ENCODE results near the gene SIK1.

The SIK1 gene

DNA sequence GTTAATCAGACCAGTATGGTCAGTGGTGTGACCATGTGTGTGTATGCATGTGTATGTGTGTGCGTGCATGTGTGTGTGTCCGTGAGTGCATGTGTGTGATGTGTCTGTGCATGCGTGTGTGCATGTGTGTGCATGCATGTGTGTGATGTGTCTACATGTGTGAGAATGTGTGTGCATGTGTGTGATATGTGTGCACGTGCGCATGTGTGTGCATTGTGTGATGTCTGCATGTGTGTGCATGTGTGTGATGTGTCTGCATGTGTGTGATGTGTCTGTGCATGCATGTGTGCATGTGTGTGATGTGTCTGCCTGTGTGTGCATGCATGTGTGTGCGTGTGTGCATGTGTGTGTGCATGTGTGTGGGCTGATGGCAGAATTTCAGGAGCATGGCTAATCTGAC lies 58.2 kb downstream of the SIK1 start:
- no peak overlapping the region for H3K4me3 ChIP-seq (ENCODE audit: low read length)
- peaks cover 13% of the 10 kb centered on the region for H3K4me1 ChIP-seq (ENCODE audit: control insufficient read depth, insufficient read depth, low read length)
- H3K9me3 ChIP-seq (replicated peaks; ENCODE audit: low read length), result no peaks in the 10 kb centered on the region
- no peak overlapping the region for H3K9ac ChIP-seq (ENCODE audit: low read depth, low read length)
- no peaks in the 10 kb centered on the region for H3K36me3 ChIP-seq (ENCODE audit: insufficient read depth, low read length)
- peaks cover 15% of the 10 kb centered on the region for H3K27me3 ChIP-seq (ENCODE audit: control insufficient read depth, insufficient read depth, low read length)
- no peak overlapping the region for H3K4me2 ChIP-seq (ENCODE audit: low read length)

DNA sequence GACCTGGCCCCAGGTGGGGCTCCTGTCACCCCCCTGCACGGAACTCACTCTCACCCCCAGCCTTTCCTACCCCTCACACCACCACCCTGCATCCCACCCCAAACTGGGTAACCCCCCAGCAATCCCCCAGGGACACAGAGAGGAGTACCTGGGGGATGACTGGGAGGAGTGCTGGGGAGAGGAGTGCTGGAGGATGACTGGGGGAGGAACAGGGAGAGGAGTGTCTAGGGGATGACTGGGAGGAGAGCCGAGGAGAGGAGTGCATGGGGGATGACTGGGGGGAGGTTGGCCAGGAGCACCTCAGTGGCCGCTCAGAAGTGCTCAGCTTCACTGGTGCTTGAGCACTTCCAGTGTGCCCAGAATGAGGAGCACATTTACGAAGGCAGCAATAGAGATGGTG lies 59.1 kb downstream of the SIK1 start:
- no peaks in the 10 kb centered on the region for H3K36me3 ChIP-seq (ENCODE audit: insufficient read depth, low read length)
- H3K4me2 ChIP-seq (ENCODE audit: low read length), result no peak overlapping the region
- H3K4me3 ChIP-seq (ENCODE audit: low read length), result no peak overlapping the region
- peaks cover 15% of the 10 kb centered on the region for H3K27me3 ChIP-seq (ENCODE audit: control insufficient read depth, insufficient read depth, low read length)
- H3K4me1 ChIP-seq (ENCODE audit: control insufficient read depth, insufficient read depth, low read length), result peaks cover 9% of the 10 kb centered on the region
- no peaks in the 10 kb centered on the region for H3K9me3 ChIP-seq (replicated peaks; ENCODE audit: low read length)
- no peak overlapping the region for H3K9ac ChIP-seq (ENCODE audit: low read depth, low read length)

GRCh38 chr21:43367296-43367695 lies 59.6 kb downstream of the SIK1 start:
- Histone ChIP-seq H3K4me2 (ENCODE audit: low read length) (no peak overlapping the region), H3K4me1 (ENCODE audit: control insufficient read depth, insufficient read depth, low read length) (peaks cover 13% of the 10 kb centered on the region), H3K36me3 (ENCODE audit: insufficient read depth, low read length) (no peaks in the 10 kb centered on the region), H3K9me3 (replicated peaks; ENCODE audit: low read length) (no peaks in the 10 kb centered on the region), H3K4me3 (ENCODE audit: low read length) (no peak overlapping the region), H3K27me3 (ENCODE audit: control insufficient read depth, insufficient read depth, low read length) (peaks cover 15% of the 10 kb centered on the region), H3K9ac (ENCODE audit: low read depth, low read length) (no peak overlapping the region)

DNA sequence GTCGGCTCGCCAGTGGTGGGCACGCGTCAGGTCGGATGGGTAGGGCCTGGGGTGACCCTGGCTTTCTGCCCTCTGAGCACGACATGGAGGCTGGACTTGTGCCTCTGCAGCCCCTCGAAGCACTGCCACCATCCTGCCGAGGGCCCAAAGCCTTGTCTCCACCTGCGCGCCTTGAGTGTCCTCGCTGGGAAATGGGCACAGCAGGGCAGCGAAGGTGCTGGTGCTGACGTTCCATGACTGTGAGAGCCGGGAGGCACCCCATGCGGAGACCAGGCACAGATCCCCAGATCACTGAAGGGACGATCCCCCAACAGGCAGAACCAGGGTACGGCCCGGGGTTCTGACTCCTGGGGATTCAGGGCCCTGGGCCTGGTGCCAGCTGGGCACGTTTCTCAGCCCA lies 60.3 kb downstream of the SIK1 start:
- Histone ChIP-seq H3K4me1 (ENCODE audit: control insufficient read depth, insufficient read depth, low read length) (peaks cover 20% of the 10 kb centered on the region), H3K9ac (ENCODE audit: low read depth, low read length) (no peak overlapping the region), H3K27me3 (ENCODE audit: control insufficient read depth, insufficient read depth, low read length) (peaks cover 15% of the 10 kb centered on the region), H3K9me3 (replicated peaks; ENCODE audit: low read length) (no peaks in the 10 kb centered on the region), H3K36me3 (ENCODE audit: insufficient read depth, low read length) (no peaks in the 10 kb centered on the region), H3K4me2 (ENCODE audit: low read length) (no peak overlapping the region), H3K4me3 (ENCODE audit: low read length) (no peak overlapping the region)

- H3K27me3 ChIP-seq (ENCODE audit: control insufficient read depth, insufficient read depth, low read length), result peaks cover 12% of the 10 kb centered on the region
- no peak overlapping the region for H3K4me3 ChIP-seq (ENCODE audit: low read length)
Measured at GRCh38 chr21:43365611-43366426, 61.1 kb downstream of the SIK1 start.

DNA sequence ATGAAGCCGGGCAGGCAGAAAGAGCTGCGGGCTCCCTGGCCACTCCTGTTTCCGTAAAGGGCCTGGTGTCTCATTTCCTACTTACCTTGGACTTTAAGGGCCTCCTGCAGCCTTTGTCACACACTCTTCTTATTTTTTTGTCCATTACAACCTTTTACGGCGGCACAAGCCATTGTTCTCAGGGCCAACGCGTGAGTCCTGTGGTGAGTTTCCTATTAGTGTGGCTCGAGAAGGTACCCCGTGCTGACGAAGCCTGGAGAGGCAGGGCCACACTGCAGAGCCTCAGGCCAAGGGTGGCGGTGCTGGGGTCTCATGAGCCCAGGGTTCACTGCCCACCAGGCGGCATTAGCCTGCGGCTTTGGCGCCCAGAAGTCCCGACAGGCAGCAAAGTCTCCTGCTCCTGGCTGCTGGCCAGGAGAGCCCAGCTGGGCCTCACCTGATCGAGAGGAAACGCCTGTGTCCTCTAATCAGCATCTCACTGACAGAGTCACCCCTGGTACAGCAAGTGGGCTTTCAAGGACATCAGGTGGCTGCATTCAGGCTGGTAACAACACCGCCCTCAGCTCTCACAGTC lies 62.0 kb downstream of the SIK1 start:
- Histone ChIP-seq H3K36me3 (ENCODE audit: insufficient read depth, low read length) (no peaks in the 10 kb centered on the region), H3K4me1 (ENCODE audit: control insufficient read depth, insufficient read depth, low read length) (peaks cover 28% of the 10 kb centered on the region), H3K4me3 (ENCODE audit: low read length) (no peak overlapping the region), H3K9ac (ENCODE audit: low read depth, low read length) (no peak overlapping the region), H3K4me2 (ENCODE audit: low read length) (no peak overlapping the region), H3K27me3 (ENCODE audit: control insufficient read depth, insufficient read depth, low read length) (peaks cover 5% of the 10 kb centered on the region), H3K9me3 (replicated peaks; ENCODE audit: low read length) (no peaks in the 10 kb centered on the region)

More at GRCh38 chr21:43365611-43366426, 61.1 kb downstream of the SIK1 start:
- peaks cover 28% of the 10 kb centered on the region for H3K4me1 ChIP-seq (ENCODE audit: control insufficient read depth, insufficient read depth, low read length)
- no peaks in the 10 kb centered on the region for H3K36me3 ChIP-seq (ENCODE audit: insufficient read depth, low read length)
- no peaks in the 10 kb centered on the region for H3K9me3 ChIP-seq (replicated peaks; ENCODE audit: low read length)
- H3K9ac ChIP-seq (ENCODE audit: low read depth, low read length), result no peak overlapping the region
- no peak overlapping the region for H3K4me2 ChIP-seq (ENCODE audit: low read length)
